Cardiac septum (tissue), 1 donor: ENCODE data around the gene KRTAP10-1. TPM values are rescaled to one million over a fixed set of nuclear protein-coding genes. Genes with fewer than 3 reads are reported as not detected.
"Not testable (repeated sequence)": the region's sequence is repeated elsewhere in the genome, so short reads cannot be mapped to it uniquely, and the experiment has no call there.

Experiments used
- DNase-seq: peaks from one replicate; pipeline ENCODE4 v3.0.0-alpha.2; 2020; ENCODE audit warnings: low spot score
- intact Hi-C: fragments of 100-400 bp; cut with DNase I; formaldehyde crosslinking; loops from one replicate; pipeline ENCODE4 v1.14.0; 2022
- total RNA-seq: library from RNA; stranded (reverse); fragmentation: NEBNext Ultra II Directional; extraction: Animal tissue kit (Norgen Biotek cat#: 25700); gene quantifications from one replicate; pipeline ENCODE4 v1.2.1, GENCODE V29; 2021
- donor health status: DM: no; HTN: no; CAD: no.

The KRTAP10-1 gene
- total RNA-seq, 1 donor from 2014 or later: not detected

- intact Hi-C loops: no loop called here
- no peak for DNase-seq
These were observed 32.1 kb upstream of the KRTAP10-1 start for GRCh38 chr21:44571844-44572782.

DNA sequence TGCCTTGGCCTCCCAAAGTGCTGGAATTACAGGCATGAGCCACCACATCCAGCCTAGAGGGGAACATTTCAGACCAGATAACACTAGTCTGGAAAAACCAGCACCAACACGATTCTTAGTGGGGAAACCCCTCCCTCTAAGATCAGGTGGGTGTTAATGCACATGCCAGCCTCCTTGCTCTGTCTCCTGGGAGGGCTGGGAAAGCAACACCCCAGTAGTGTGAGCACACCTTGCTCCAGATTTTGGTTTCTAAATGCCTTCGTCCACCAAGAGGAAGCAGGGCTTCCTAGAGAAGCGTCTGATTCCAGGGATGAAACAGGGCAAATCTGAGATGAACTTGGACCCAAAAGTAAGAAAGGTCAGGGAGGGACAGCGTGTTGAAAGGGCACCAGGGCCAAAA lies 31.3 kb upstream of the KRTAP10-1 start:
- intact Hi-C loops: no loop called here
- no peak for DNase-seq

GRCh38 chr21:44569861-44570517 lies 30.0 kb upstream of the KRTAP10-1 start:
- DNase-seq: no peak
- intact Hi-C loops: no loop called here

GRCh38 chr21:44568667-44569556 lies 28.9 kb upstream of the KRTAP10-1 start:
- DNase-seq: no peak
- intact Hi-C loops: no loop called here

- intact Hi-C loops: no loop called here
- no peak for DNase-seq
These were observed 28.3 kb upstream of the KRTAP10-1 start for GRCh38 chr21:44568261-44568660.

GRCh38 chr21:44567481-44568171 lies 27.6 kb upstream of the KRTAP10-1 start:
- intact Hi-C loops: no loop called here
- no peak for DNase-seq

DNA sequence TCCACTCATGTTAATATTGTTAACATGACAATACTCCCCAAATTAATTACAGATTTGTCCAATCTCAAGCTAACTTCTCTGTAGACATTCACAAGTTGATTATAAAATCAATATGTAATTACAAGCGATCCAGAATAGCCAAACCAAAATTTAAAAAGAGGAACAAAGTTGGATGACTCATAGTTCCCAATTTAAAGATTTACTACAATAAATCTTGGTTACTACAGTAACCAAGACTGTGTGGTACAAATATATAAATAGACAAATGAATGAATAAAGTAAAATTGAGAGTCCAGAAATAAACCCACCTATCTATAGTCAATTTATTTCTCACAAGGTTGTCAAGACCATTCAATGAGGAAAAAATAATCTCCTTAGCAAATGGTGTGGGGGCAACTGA lies 26.4 kb upstream of the KRTAP10-1 start:
- DNase-seq: no peak

DNA sequence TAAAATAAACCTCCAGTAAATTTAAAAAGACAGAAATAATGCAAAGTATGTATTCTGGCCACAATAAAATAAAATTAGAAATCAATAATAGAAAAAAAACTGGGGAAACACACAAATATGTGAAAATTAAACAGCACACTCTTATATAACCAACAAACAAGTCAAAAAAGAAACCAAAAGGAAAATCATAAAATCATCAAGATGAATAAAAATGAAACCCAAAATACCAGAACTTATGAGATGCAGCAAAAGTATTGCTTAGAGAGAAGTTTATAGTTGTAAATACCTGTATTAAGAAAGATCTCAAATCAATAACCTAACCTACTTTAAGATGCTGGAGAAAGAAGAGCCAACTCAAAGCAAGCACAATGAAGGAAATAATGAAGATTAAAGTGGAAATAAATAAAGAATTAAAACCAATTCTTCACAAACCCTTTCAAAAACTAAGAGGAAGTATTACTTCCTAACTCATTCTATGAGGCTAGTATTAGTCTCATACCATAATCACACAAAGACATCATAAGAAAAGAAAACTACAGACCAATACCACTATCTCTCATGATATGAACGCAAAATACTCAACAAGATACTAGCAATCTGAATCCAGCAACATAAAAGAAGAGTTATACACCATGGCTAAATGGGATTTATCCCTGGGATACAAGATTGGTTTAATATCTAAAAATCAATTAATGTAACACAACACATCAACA lies 25.0 kb upstream of the KRTAP10-1 start:
- no peak for DNase-seq
- intact Hi-C loops: no loop called here

More for the DNA sequence above, 26.4 kb upstream of the KRTAP10-1 start:
- intact Hi-C loops: no loop called here

- intact Hi-C loops: no loop called here
- no peak for DNase-seq
These were observed 24.1 kb upstream of the KRTAP10-1 start for GRCh38 chr21:44564099-44564498.

- DNase-seq: no peak
- intact Hi-C loops: no loop called here
These were observed 18.7 kb upstream of the KRTAP10-1 start, which contains the start of gene KRTAP10-3 for GRCh38 chr21:44558695-44559094. Gene KRTAP10-3 (minus strand): TSS chr21:44558795. CDS start chr21:44558715, 80 bp downstream.

DNA sequence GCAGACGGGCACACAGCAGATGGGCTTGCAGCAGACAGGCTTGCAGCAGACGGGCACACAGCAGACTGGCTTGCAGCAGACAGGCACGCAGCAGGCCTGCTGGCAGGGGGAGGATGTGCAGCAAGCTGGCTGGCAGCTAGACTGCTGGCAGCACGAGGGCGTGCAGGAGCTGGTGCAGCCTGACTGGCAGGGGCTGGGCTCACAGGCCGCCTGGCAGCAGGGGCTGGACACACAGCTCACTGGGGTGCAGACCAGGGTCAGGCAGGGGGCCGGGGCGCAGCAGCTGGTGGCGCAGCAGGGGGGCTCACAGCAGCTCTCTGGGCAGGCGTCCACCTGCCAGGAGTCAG lies 18.3 kb upstream of the KRTAP10-1 start:
- intact Hi-C loops, DNase-seq: not testable (repeated sequence)

- intact Hi-C loops: no loop called here
- DNase-seq: no peak
These were observed 17.7 kb upstream of the KRTAP10-1 start for GRCh38 chr21:44557491-44558328.

GRCh38 chr21:44556879-44557278 lies 16.9 kb upstream of the KRTAP10-1 start:
- intact Hi-C loops: no loop called here
- DNase-seq: no peak

DNA sequence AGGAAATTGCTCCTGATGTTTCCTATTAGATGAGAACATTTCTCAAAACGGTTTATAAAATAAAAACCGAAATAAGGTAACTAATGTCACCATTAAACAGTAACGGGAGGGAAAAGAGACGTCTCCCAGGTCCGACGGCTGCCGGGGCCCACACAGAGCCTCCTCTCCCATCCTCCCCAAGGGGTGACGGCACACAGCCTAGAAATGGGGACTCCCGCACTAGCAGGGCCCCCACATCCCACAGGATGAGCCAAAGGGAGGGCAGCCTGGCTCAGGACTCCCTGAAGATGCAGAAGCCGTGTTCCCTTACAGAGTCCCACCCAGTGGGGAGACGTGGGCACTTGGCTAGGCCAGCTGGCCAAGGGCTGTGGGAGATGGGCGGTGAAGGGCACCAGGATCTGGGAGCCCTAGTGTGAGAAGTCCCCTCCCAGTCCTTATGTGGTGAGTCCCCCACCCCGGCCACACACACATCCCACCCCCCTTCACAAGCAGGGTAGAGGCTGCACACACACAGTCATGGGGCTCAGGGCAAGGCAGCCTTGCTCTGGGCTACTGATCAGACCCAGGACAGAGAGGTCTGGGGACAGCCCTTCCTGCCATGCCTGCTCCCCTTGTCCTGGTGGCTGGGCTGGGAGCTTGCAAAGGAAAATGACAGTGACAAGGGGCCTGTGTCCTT lies 15.3 kb upstream of the KRTAP10-1 start:
- DNase-seq: no peak
- intact Hi-C loops: no loop called here

DNA sequence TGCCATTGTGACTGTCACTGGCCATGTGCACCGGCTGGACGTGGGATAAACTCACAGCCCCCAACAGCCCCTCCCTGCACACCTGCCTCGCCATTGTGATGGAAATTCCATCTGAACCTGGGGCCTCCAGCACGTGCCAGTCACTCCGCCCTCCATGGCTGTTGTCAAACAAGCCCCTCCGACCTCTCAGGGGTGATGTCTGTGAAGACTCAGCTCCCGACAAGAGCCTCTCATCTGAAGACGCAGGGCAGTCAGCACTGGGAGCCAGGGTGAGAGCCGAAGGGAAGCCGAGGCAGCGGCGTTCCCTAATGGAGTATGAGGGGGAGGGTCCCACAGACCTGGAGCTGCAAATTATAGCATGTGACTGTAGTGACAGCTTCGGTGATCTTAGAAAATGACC lies 12.7 kb upstream of the KRTAP10-1 start:
- DNase-seq: no peak
- intact Hi-C loops: no loop called here

DNA sequence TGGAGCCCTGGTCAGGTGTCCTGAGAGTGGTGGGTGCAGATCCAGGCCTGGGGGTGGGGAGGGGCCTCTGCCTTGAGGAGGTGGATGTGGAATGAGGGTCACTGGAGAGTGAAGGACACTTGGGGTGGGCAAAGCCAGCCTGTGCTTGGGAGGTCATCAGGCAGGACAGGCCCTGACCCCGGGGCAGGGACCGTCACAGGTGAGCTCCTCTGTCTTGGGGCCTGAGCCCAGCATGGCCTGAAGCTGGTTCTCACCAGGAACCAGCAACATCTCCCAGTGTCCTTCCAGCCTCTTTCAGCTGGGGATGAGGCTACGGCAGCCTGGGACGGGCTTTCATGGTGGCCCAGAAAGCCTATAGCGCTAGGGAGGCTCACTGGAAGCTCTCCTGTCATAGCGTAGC lies 12.1 kb upstream of the KRTAP10-1 start:
- intact Hi-C loops: no loop called here
- DNase-seq: no peak

GRCh38 chr21:44551340-44551961 lies 11.5 kb upstream of the KRTAP10-1 start, which contains the start of gene KRTAP10-2:
Gene KRTAP10-2 (minus strand): TSS chr21:44551505. CDS start chr21:44551458, 47 bp downstream.
- intact Hi-C loops: no loop called here
- DNase-seq: no peak
